Left ventricle myocardium superior (tissue), 1 donor: ENCODE measurements around the gene IFI27L2. TPM values are rescaled to one million over a fixed set of nuclear protein-coding genes. Genes with fewer than 3 reads are reported as not detected.

ENCODE experiments used
- ATAC-seq: fragments of 200-7000 bp; cut with Tn5 transposase; one replicate; pipeline ENCODE4 v1.9.1; 2020; ENCODE audit warnings: mild to moderate bottlenecking, moderate library complexity
- DNase-seq: peaks from one replicate; pipeline ENCODE4 v3.0.0-alpha.2; 2020
- intact Hi-C: fragments of 100-400 bp; cut with micrococcal nuclease; formaldehyde crosslinking; loops from one replicate; pipeline ENCODE4 v1.11.0; 2022
- long read RNA-seq: library from polyadenylated mRNA; unstranded; transcript quantifications from one replicate; pipeline ENCODE4 v2.0.0, GENCODE V29; 2021
- total RNA-seq: library from RNA; stranded (reverse); fragmentation: NEBNext Ultra II Directional; extraction: Animal tissue kit (Norgen Biotek cat#: 25700); gene quantifications from one replicate; pipeline ENCODE4 v1.2.1, GENCODE V29; 2021
- donor health status: DM: no; HTN: yes; CAD: no; lungs with severe emphysema.

Gene IFI27L2, protein sequence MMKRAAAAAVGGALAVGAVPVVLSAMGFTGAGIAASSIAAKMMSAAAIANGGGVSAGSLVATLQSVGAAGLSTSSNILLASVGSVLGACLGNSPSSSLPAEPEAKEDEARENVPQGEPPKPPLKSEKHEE
- 41.1 TPM for total RNA-seq
- long read RNA-seq, transcript IFI27L2-203 (2 exons, 676 nt): minor isoform, 5 of 40 reads
- long read RNA-seq, transcript IFI27L2-201 (4 exons, 511 nt): major isoform, 26 of 40 reads
- long read RNA-seq, partial matches to known transcripts: 1 of 40 reads
- long read RNA-seq, other reads (novel, unspliced or antisense): 4 of 40 reads

DNA sequence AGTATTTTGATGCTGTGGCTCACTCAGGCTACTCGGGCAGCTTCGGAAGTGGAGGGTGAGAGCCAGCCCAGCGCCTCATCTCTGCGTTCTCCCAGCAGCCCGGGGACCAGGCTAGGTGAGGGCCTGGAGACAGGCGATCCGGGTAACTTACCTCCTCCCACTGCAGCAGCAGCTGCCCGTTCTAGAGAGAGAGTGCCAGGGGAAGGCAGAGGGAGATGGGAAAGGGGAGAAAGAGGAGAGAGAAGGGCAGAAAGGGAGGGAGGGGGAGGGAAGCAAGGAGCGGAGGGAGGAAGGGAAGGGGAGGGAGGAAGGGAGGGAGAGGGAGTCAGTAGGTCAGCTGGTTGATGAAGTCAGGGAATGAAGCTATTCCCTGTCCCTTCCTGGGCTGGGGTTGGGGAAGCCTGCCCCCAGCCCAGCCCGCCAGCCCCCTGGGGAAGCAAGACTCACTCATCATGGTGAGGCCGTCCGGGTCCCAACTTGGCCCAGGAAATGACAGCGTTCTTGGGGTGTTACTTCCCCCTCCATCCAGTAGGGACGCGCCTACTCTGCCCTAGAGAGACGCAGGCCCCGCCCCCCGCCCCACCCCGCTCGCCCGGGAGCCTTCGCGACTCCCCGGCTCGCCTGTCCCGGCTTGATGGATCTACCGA lies at the start of gene IFI27L2:
TSS of gene IFI27L2 (minus strand) at position 494 of the 647 bp plus-strand sequence. CDS start at position 454, 40 bp downstream.
- peak; percentile 95 for ATAC-seq
- peak; percentile 80 for DNase-seq
- intact Hi-C loops: no loop called here

DNA sequence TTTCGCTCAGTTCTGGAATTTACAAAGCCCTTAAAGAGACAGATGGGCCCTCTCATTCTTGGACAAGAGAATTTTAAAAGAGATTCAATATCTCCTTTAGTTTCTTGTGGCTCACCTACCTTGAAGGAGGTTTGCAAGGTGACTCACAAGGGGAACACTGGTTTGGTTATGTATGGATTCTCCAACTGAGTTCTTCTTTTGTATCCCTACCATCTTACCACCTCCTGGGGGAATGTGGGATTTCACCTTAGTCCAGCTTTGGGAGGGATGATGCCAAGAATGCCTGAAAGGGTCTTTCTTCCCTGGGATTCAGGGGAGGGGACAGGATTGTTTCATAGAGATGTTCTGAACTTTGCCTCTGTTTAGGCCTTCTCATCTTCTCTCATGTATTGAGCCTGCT lies 48.4 kb upstream of the IFI27L2 start:
- DNase-seq (no peak), ATAC-seq (no peak)
- intact Hi-C loops: no loop called here

DNA sequence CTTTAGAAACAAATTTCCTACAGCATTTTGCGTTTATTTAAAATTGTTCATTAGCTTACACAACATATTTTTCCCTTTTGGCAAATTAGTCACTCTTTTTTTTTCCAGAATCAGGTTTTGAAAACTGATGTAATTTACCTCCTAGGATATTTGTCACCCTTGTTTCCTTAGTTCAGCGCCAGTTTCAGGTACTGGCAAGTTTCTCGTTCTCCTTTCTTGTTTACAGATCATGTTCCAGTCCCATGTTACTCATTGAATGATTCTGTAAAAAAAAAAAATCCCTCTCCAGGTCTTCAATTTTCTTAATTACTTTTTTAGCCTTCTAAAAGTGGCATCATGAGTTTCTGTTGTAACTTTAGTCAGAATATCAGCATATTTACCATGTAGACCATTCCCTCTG lies 47.4 kb upstream of the IFI27L2 start:
- ATAC-seq (no peak), DNase-seq (no peak)
- intact Hi-C loops: no loop called here

DNA sequence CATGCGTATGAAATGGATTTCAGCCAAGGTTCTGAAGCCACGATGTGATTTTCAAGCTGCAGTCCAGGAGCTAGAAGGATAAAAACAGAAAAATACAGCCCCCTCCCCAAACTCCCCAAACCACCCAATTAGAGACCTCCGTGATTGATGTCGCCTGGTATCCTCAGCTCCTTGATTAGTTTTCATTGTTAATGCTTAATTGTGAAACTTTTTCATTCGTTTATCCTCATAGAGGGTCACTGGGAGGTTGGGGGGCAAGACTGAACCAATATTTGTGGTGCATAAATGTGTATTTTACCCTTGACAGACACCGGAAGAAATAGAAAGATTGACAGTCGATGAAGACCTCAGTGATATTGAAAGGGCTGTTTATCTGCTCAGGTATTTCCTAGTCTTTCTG lies 46.3 kb upstream of the IFI27L2 start:
- intact Hi-C loops: no loop called here
- no peak for DNase-seq

DNA sequence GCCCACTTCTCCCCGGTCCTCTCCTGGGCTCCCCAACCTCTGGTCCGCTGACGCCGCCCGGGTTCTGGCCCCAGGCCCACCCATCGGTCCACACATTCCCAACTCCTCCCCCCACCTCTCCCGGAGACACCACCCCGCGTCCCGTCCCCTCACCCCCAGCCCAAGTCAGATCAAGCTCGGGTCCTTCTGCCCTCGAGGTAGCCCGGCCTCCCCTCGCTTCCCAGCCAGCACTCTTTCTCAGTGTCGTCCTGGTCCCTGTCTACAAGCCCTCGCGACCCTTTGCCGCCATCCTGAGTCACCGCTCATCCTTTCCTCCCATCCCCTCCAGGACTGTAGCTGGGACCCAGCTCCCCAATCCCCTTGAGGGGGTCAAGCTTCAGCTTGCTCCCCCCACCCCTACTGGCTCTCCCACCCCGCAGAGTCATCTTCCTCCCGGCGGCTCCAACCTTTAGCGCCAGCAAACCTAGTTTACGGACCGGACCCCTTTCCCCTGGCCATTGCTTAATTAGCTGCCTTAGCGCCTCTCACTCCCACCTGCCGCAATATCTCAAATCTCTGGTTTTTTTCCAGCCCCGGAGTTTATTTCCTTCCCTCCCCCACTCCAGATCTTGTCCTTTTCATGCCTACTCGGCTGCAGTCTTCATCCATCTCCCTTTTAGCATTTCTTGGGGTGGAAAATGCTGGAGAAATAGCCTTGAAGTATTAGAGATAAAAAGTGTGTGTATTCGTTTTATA lies 45.8 kb upstream of the IFI27L2 start:
- intact Hi-C loops: no loop called here
- DNase-seq (no peak), ATAC-seq (no peak)

More for the DNA sequence above, 46.3 kb upstream of the IFI27L2 start:
- ATAC-seq: no peak

DNA sequence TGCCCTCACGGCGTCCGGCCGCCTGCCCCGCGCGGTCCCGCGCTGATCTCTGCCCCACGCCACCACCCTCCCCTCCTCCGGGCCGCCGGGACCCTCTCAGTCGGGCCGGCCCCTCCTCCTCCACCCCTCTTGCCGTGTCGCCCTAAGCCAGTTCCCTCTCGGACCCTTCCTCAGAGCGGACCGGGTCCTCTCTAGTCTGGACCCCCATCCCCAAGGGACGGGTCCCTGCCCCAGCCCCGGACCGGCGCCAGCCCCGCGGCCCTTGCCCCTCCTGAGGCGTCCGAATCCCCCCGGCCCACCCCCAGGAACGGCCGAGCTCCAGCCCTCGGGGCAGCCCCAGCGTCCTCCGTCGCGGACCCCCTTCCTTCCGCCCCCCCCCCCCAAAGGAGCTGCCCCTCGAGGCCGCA lies 45.2 kb upstream of the IFI27L2 start:
- ATAC-seq (no peak), DNase-seq (peak; percentile 32)
- intact Hi-C loops: no loop called here

DNA sequence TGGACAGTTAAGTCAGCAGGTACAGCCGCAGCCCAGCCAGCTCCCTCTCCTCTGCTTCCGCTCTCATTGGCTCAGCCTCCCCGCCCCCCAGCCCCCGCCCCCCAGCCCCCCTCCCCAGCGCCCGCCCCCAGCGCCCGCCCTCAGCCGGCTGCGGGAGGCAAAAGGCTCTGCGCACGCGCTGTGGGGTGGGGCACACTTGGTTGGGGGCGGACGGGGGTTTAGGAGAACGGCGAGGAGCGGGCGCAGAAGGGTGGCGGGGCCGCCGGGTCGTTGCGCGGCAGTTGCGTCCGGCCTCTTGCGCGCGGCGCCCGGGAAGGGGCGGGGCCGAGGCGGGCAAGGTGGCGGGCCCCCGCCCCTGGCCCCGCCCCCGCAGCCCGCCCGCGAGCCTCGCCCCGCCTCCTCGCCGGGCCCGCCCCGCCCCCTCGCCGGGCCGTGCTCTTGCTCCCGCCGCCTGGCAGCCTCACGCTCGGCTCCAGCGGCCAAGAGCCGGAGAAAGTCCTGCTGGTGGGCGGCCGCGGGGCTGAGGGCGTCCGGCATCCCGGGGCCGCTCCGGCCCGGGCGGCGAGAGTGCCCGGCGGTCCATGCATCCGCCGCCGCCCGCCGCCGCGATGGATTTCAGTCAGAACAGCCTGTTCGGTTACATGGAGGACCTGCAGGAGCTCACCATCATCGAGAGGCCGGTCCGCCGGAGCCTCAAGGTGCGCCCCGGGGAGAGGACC lies 44.6 kb upstream of the IFI27L2 start, which contains the start of gene PPP4R4:
TSS of gene PPP4R4 (plus strand) at position 438 of the 719 bp plus-strand sequence. CDS start at position 582, 144 bp downstream.
- intact Hi-C loops: no loop called here
- ATAC-seq (peak; percentile 94), DNase-seq (peak; percentile 91)

DNA sequence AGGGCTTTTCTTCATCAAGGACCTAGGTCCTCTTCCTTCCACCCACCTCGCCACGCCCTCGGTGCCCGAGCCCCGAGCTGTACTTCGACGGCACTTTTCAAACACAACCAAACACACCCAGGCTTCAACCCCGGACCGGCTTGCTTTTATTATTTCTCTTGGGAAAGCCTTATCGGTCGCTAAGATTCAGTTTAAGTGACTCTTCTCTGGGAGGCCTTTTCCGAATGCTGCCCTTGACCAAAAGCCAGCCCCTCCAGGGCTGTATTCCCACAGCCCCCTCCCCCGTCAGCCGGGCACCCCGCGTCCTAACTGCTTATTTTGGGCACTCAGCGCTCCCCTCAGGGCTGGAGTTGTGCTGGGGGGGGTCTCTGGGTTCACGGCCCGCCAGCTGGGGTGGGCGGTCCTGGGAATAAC lies 44.1 kb upstream of the IFI27L2 start:
- intact Hi-C loops: no loop called here
- ATAC-seq (peak; percentile 4), DNase-seq (no peak)

DNA sequence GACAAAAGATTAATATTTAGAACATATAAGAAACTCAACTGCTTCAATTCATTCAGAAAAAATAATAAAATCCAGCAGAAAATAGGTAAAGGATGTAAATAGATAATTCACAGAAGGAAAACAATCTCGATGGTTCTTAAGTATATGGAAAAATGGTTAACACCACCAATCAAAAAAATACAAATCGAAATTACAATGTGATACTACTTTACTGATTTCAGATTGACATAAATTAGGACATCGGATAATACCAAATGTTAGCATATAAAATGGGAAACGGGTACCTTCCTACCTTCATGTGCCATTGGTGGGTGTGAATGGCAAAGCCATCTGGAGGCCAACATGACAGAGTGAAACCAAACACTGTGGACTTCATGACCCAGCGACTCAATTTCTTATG lies 43.1 kb upstream of the IFI27L2 start:
- intact Hi-C loops: no loop called here
- DNase-seq (no peak), ATAC-seq (no peak)

DNA sequence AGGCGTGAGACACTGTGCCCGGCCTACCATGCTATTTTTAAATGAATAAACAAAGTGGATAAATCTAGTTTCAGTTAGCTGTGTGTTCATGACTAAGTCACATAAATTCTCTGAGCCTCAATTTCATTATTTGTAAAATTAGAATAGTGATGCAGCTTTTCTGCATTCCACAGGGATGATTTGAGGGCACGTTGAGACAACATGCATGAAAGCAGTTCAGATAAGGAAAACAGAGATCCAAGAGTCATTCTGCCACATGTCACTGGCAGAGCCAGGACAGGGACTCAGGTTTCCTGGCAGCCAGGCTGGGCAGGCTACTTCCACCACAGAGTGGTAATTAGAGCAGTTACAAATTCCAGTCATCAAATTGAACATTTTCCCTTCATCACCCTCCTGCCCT lies 41.8 kb upstream of the IFI27L2 start:
- no peak for ATAC-seq
- intact Hi-C loops: no loop called here
- DNase-seq: no peak

DNA sequence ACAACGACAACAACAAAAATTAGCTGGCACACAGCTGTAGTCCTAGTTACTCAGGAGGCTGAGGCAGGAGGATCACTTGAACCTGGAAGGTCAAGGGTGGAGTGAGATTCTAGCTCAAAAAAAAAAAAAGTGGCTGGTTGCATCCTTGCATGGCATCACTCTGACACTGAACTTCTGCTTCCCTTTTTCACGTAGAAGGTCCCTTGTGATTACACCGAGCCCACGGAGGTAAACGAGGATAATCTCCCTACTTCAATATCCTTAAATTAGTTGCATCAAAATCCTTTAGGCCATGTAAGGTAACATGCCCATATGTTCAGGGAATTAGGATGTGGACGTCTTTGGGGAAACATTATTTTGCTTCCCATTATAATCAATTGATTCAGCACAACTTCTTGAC lies 40.7 kb upstream of the IFI27L2 start:
- ATAC-seq (no peak), DNase-seq (no peak)
- intact Hi-C loops: no loop called here

DNA sequence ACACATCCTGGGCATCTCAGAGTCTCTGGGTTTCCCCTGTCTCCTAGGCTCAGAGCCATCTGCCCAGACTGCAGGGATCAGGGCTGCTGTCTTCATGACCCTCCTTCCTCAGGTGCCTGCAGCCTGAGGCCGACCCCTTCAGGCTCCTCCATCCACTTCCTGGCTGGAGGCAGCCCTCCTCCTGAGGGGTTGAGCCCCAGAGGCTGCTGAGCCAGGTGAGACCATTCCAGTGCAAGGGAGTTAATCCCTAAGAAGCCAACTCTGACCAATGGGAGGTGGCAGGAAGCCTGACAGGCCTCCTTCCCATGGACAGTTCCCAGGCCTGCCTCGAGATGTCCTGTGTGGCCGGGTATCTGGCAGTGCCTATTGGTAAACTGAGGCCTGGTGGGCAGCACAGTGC lies 36.3 kb upstream of the IFI27L2 start:
- intact Hi-C loops: no loop called here
- ATAC-seq: no peak

DNA sequence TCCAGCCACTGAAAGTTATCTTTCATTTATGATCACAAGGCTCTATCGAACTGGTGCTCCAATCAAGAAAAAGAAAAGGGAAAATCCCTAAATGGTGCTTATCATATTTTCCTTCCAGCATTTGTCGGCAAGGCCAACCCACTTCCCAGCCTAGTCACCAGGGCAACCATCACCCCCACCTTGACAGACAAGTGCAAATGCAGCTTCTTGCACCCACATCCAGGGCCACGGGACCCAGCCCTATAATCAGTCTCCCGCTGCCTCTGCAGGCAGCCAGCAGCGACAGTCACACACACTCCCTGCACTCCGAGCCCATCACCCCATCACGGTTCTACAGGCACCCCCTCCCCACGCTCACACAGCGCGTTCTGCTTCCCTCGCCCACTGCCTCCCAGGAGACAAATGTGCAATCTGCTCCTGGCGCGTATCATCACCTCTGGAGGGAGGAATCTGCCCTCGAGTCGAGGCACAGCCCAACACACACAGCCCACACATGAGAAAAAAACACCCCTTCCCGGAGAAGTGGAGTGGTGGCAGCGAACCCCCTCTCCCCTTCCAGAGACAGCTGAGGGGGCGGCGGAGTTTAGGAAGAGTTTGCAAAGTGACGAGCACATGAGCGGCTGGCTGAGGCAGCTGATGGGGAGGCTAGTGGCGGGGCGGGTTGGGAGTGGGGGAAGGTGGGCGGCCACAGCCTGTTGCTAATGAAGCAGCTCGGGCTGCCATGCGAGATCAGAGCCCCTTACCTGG lies 35.5 kb upstream of the IFI27L2 start:
- ATAC-seq: no peak
- DNase-seq: no peak
- intact Hi-C loops: no loop called here

More for the DNA sequence above, 36.3 kb upstream of the IFI27L2 start:
- no peak for DNase-seq

DNA sequence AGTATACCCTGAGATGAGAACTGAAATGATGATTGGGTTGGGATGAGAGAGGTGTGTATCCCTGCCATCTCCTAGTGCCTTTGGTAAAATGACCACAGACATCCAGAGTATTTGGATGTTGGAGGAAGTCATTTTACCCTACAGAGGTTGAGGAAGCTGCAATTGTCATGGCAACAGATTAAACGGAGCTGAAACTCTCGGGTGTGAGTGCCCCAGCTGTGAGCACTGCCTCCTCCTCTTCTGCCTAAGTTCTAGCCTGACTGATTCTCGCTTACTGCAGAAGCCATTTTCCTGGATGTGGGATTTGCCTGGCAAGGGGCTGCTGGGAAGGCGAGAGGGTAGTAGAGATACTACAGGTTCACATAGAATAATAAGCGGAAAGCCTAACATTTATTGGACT lies 34.4 kb upstream of the IFI27L2 start:
- intact Hi-C loops: no loop called here
- ATAC-seq (no peak), DNase-seq (no peak)

DNA sequence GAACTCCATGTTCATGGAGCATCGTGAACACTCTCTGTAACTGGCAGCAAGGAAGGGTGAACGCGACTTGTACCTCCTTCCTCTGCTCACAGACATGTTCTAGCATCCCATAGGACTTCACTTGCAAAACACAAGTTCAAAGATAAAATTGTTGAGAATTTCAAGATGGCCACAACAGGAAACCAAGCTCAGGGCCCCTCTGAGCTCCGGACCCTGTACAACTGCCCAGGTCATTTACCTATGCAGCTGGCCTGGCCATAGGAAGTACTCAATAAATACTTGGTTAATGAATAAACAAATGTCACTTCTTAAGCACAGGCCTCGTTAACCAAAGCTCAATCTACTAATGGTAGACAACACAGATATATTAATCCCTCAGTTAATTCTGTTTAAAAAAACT lies 33.1 kb upstream of the IFI27L2 start:
- intact Hi-C loops: no loop called here
- no peak for DNase-seq
- no peak for ATAC-seq

DNA sequence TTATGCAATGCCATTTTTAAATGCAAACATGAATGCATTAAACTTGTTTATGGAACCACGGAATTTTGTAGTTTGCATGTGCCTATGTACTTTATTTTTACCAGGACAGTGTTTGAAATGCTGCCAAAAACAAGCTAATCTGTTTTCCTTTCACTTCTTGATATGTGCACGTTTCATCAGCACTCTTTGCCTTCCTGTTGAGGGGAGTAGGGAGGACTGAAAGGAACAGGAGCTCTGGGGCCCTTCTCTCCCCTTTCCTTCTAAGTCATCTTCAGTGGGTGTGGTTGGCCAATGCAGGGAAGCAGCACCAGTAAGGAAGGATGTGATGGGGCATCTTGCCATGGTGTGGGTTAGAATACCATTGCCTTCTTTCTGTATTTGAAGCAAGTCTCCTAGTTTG lies 32.6 kb upstream of the IFI27L2 start:
- peak; percentile 40 for ATAC-seq
- intact Hi-C loops: no loop called here
- DNase-seq: no peak

DNA sequence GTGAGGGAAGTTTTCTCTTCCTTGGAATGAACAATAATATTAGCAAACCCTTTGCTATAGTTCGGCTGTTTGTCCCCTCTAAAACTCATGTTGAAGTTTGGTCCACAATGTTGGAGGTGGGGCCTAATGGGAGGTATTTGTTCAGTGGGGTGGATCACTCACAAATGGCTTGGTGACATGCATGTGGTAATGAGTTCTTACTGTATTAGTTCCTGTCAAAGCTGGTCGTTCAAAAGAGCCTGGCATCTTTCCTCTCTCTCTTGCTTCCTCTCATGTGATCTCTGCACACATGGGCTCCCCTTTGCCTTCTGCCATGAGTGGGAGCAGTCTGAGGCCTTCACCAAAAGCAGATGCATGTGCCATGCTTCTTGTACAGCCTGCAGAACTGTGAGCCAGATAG lies 31.7 kb upstream of the IFI27L2 start:
- ATAC-seq (no peak), DNase-seq (no peak)
- intact Hi-C loops: no loop called here

DNA sequence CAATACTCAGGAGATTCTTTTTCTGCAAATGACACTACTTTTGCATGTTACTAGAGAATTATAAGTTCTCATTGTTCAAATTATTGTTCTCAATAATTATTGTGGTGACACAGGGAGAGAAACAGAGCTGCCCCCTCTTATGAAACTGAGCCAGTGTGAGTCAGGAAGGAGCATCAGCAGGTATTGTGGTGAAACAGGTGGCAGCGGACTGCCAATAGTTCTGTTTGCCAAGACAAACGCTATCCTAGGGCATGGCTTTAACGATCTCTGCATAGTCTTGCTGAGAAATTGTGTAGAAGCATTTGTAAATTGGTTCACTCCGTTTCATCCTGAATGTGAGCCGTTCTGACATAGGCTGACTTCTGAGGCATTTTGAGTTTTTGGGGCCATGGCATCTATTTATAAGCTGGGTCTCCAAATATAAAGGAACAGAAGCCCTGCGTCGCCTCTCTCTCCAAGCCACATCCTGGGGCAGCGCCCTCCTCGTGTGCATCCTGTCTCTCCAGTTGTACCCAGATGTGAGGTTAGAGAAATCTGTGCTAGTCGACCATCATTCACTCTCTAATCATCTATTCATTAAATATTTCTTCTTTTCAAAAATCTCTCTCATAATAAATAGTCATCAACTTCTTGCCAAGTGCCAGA lies 29.0 kb upstream of the IFI27L2 start:
- ATAC-seq (no peak), DNase-seq (no peak)
- intact Hi-C loops: no loop called here
